Subcutaneous abdominal adipose tissue (tissue), 5 donors: Measurements from ENCODE around the gene AFTPH.

ENCODE experiments used
- H3K27ac ChIP-seq: one replicate; pipeline ENCODE4 v1.7.0; 2013; ENCODE audit warnings: low read depth, mild to moderate bottlenecking, inconsistent platforms, low read length, moderate library complexity
- H3K27me3 ChIP-seq, 5 donors: one replicate each; pipeline ENCODE4 v1.7.0; 2013; ENCODE audit warnings: low read length in 5 of 5, inconsistent platforms in 1 of 5; ENCODE audit not compliant: control insufficient read depth in 5 of 5, insufficient read depth in 4 of 5
- H3K36me3 ChIP-seq, 5 donors: one replicate each; pipeline ENCODE4 v1.7.0; 2013; ENCODE audit warnings: low read length in 5 of 5; ENCODE audit not compliant: control insufficient read depth in 5 of 5, insufficient read depth in 5 of 5
- H3K4me1 ChIP-seq, 5 donors: one replicate each; pipeline ENCODE4 v1.7.0; 2013; ENCODE audit warnings: low read length in 5 of 5, mild to moderate bottlenecking in 3 of 5, moderate library complexity in 1 of 5; ENCODE audit not compliant: control insufficient read depth in 5 of 5, insufficient read depth in 5 of 5
- H3K4me3 ChIP-seq, 5 donors: one replicate each; pipeline ENCODE4 v1.7.0; 2013; ENCODE audit warnings: low read length in 5 of 5, low read depth in 1 of 5
- H3K9ac ChIP-seq, 5 donors: one replicate each; pipeline ENCODE4 v1.7.0; 2013; ENCODE audit warnings: low read length in 5 of 5, mild to moderate bottlenecking in 4 of 5, moderate library complexity in 3 of 5
- H3K9me3 ChIP-seq, 5 donors: one replicate each; pipeline ENCODE4 v1.7.0; 2013; ENCODE audit warnings: low read length in 5 of 5; ENCODE audit not compliant: control insufficient read depth in 5 of 5
- donor health status: healthy.
- donor health status: healthy.
- donor health status: healthy.
- donor health status: healthy.
- donor health status: healthy.

The AFTPH gene

DNA sequence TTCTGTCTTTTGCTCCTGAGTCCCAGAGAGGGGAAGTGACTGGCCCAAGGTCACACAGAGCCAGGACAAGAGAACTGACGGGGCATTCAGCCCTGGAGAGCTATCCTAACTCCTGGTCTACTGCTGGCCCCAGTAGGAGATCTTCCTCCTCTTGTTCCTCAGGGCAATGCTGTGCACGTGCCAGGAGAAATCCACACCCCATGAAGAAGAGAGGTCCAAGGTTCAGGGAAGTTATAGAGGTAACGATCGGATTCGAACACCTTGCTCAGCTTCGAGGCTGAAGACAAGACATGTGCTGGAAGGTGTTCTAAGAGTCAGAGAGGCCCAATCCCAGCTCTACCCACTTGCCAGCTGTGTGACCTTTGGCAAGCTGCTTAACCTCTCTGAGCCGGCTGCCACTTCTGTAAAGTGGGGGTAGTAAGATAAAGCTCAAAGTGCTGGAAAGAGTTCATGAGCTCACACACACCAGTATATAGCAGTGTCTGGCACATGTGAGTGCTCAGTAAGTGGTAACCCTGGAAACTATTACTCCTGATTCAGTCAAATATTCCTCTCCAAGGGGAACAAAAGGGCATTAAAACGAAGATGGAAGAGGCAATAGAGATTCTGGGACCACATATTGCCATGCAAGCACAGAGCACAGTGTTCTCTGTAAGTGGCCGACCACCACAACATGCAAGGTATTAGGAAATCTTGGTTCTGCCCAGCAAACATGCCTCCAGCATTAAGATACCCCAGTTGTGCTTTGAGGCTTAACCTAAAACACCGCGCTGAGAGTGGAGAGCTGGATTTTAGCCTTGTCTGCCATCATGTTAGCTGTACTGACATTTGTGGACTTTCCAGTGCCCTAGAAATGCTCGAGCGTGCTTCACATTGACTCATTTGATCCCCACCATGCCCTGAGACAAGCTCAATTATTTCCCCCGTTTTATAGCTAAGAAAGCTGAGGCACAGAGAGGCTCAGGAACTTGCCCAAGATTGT, 104.0 kb downstream of the AFTPH start:
- no peak overlapping the region for H3K27ac ChIP-seq

GRCh38 chr2:64629329-64629781, 105.2 kb downstream of the AFTPH start:
- peaks cover 4 to 21% (median 13%) of the 10 kb centered on the region in 5 donors for H3K36me3 ChIP-seq
- H3K9me3 ChIP-seq = no peaks in the 10 kb centered on the region
- peaks cover 4 to 33% (median 16%) of the 10 kb centered on the region in 5 donors for H3K4me1 ChIP-seq
- no peaks in the 10 kb centered on the region for H3K27me3 ChIP-seq
- H3K4me3 ChIP-seq = no peak overlapping the region
- H3K9ac ChIP-seq = no peak overlapping the region
- no peak overlapping the region for H3K27ac ChIP-seq

More for the DNA sequence above, 104.0 kb downstream of the AFTPH start:
- Histone ChIP-seq H3K9me3 (no peaks in the 10 kb centered on the region), H3K4me1 (peaks cover 0 to 25% (median 15%) of the 10 kb centered on the region in 5 donors), H3K9ac (no peak overlapping the region), H3K4me3 (no peak overlapping the region), H3K27me3 (no peaks in the 10 kb centered on the region), H3K36me3 (peaks cover 0 to 13% (median 7%) of the 10 kb centered on the region in 5 donors)

GRCh38 chr2:64629875-64630274, 105.7 kb downstream of the AFTPH start:
- Histone ChIP-seq H3K4me1 (peaks cover 4 to 38% (median 22%) of the 10 kb centered on the region in 5 donors), H3K9me3 (no peaks in the 10 kb centered on the region), H3K36me3 (peaks cover 4 to 26% (median 17%) of the 10 kb centered on the region in 5 donors), H3K4me3 (no peak overlapping the region), H3K9ac (no peak overlapping the region), H3K27ac (no peak overlapping the region), H3K27me3 (no peaks in the 10 kb centered on the region)

DNA sequence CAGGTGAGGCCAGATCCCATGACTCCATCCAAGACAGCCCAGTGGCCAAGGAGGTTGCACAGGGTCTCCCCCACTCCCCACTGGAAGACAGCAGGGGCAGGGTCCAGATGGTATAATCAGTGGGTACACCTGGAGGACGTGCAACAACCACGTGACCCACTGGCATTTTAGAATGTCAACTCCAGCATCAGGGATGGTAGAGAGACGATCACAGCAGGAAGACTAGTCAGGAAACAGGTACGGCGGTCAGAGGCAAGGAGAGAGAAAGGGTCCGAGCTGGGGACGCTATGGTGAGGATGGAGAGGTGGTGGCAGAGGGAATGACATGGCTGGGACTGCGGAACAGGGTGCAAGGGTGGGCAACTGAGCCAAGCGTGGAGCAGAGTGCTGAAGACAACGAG, 106.6 kb downstream of the AFTPH start:
- Histone ChIP-seq H3K4me1 (peaks cover 4 to 43% (median 24%) of the 10 kb centered on the region in 5 donors), H3K36me3 (peaks cover 10 to 32% (median 24%) of the 10 kb centered on the region in 5 donors), H3K4me3 (no peak overlapping the region), H3K9ac (no peak overlapping the region), H3K27ac (no peak overlapping the region), H3K27me3 (no peaks in the 10 kb centered on the region), H3K9me3 (no peaks in the 10 kb centered on the region)

DNA sequence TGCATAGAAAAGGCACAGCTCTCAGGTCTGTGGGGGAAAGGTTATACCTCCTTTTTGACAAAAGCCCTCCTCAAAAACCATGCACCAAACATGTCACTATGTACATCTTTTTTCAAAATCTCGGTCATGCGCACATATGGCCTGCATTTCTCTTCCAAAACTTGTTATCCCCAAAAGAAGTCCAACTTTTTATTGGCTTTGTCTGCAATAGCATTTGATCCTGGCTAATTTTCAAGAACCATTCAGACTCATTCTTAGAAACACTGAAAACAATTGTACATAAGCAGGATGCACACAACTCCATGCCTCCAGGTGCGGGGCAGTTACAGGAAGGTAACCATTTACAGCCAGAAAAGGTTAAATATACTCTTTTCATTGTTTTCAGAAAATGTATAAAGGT, 107.6 kb downstream of the AFTPH start:
- peaks cover 10 to 41% (median 30%) of the 10 kb centered on the region in 5 donors for H3K36me3 ChIP-seq
- H3K27me3 ChIP-seq = no peaks in the 10 kb centered on the region
- peaks cover 4 to 50% (median 34%) of the 10 kb centered on the region in 5 donors for H3K4me1 ChIP-seq
- no peak overlapping the region for H3K27ac ChIP-seq
- no peak overlapping the region for H3K9ac ChIP-seq
- H3K4me3 ChIP-seq = no peak overlapping the region
- H3K9me3 ChIP-seq = no peaks in the 10 kb centered on the region

GRCh38 chr2:64632835-64633819, 109.0 kb downstream of the AFTPH start:
- H3K27me3 ChIP-seq = no peaks in the 10 kb centered on the region
- H3K9me3 ChIP-seq = no peaks in the 10 kb centered on the region
- peak overlapping the region in 1 of 5 donors; percentile 11 for H3K9ac ChIP-seq
- H3K4me3 ChIP-seq = no peak overlapping the region
- H3K27ac ChIP-seq = peak overlapping the region; percentile 28
- H3K4me1 ChIP-seq = peaks cover 4 to 47% (median 40%) of the 10 kb centered on the region in 5 donors
- H3K36me3 ChIP-seq = peaks cover 10 to 41% (median 30%) of the 10 kb centered on the region in 5 donors

DNA sequence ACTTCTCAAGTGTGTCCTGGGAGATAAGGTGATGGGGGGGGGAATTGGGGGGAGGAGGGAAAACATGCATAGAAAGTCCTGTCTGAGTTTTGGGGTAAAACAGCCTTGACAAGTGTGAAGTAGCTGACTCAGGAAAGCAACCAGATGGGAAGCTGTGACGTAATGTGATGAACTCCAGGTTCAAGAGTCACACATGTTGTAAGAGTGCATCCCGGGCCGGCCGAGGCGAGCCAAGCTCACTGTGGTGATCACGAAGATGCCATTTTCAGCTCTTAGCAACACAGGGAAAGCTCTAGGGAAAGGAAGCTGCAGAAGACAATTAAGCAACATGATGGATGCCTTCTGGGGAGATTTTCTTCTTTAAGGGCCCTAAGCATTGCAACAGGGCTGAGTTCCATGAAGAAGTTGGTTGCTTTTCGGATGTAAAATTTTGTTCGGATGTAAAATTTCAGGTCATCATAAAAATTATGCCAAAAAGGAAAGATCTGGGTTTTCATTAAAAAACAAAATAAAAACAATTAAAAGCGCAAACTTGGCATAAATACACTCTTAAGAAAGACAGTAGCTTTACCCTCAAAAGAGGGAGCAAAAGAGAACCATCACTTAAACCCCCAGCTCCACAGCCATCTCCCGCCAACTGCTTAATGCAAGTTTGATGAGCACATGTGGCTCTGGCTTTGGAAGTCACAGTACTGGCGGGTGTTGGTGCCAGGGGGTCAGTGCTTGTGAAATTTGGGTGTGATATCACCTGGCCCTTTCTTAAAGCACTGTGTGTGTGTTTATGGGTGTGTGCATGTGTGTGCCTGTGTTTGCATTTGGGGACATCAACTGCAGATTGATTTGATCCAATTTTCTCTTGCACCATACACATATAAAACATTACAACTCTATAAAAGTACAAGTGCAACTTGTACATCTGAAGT, 110.5 kb downstream of the AFTPH start:
- Histone ChIP-seq H3K4me1 (peaks cover 4 to 32% (median 25%) of the 10 kb centered on the region in 5 donors), H3K36me3 (peaks cover 10 to 41% (median 30%) of the 10 kb centered on the region in 5 donors), H3K9ac (no peak overlapping the region), H3K4me3 (no peak overlapping the region), H3K27me3 (no peaks in the 10 kb centered on the region), H3K9me3 (no peaks in the 10 kb centered on the region), H3K27ac (no peak overlapping the region)

- no peak overlapping the region for H3K4me3 ChIP-seq
- no peak overlapping the region for H3K27ac ChIP-seq
Measured at GRCh38 chr2:64635976-64636911, 112.1 kb downstream of the AFTPH start.

More at GRCh38 chr2:64635976-64636911, 112.1 kb downstream of the AFTPH start:
- peaks cover 4 to 37% (median 32%) of the 10 kb centered on the region in 5 donors for H3K4me1 ChIP-seq
- H3K27me3 ChIP-seq = no peaks in the 10 kb centered on the region
- no peak overlapping the region for H3K9ac ChIP-seq
- no peaks in the 10 kb centered on the region for H3K9me3 ChIP-seq
- peaks cover 10 to 32% (median 26%) of the 10 kb centered on the region in 5 donors for H3K36me3 ChIP-seq
